Endothelial cell of umbilical vein (primary cell): Measurements from ENCODE around the gene RBM38.

Experiments used
- EZH2 ChIP-seq: IDR thresholded peaks from 2 replicates; pipeline ENCODE4 v1.6.1; 2012; ENCODE audit warnings: borderline replicate concordance, low read depth, mild to moderate bottlenecking, moderate library complexity, low read length, inconsistent platforms; ENCODE audit not compliant: severe bottlenecking
- FOS ChIP-seq: IDR thresholded peaks from 2 replicates; pipeline ENCODE4 v1.6.1; 2011; ENCODE audit warnings: mild to moderate bottlenecking, low read length, moderate library complexity, borderline replicate concordance; ENCODE audit not compliant: insufficient read depth
- JUN ChIP-seq: IDR thresholded peaks from 2 replicates; pipeline ENCODE4 v1.6.1; 2011; ENCODE audit warnings: borderline replicate concordance, low read depth; ENCODE audit not compliant: insufficient read length, insufficient read depth
- POLR2A ChIP-seq: IDR thresholded peaks from 2 replicates; pipeline ENCODE4 v1.6.1; 2012; ENCODE audit warnings: low read depth, mild to moderate bottlenecking, control low read depth, low read length
- POLR2AphosphoS5 ChIP-seq: IDR thresholded peaks from 2 replicates; pipeline ENCODE4 v1.6.1; 2012; ENCODE audit warnings: low read depth, mild to moderate bottlenecking, control low read depth, low read length, moderate library complexity; ENCODE audit not compliant: insufficient read depth
- TF ChIP-seq, protein P1 (sequence below), 2 donors: IDR thresholded peaks; 1 replicate in 1 of 2; 2 replicates in 1 of 2; pipeline ENCODE4 v1.5.1; 2011; ENCODE audit warnings: low read length in 2 of 2, mild to moderate bottlenecking in 2 of 2, moderate library complexity in 2 of 2, control low read depth in 1 of 2, inconsistent platforms in 1 of 2, low read depth in 1 of 2; ENCODE audit not compliant: insufficient read depth in 1 of 2; ENCODE audit errors: extremely low read depth in 1 of 2

DNA sequence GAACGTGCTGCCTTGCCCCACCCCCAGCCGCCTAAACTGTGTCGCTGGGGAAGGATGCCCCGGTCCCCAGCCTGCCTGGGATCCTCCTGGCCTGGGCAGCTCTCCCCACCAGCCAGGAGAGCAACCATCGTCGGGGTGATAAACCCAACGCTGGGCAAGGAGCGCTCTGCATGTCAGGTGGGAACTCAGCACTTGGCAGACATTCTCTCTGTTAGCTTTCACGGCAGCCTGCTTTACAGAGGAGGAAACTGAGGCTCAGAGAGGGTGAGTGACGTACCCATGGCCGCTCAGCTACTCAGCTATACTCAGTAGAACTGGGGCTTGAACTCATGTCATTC lies 37.9 kb downstream of the RBM38 start:
- TF ChIP-seq, protein P1, sequence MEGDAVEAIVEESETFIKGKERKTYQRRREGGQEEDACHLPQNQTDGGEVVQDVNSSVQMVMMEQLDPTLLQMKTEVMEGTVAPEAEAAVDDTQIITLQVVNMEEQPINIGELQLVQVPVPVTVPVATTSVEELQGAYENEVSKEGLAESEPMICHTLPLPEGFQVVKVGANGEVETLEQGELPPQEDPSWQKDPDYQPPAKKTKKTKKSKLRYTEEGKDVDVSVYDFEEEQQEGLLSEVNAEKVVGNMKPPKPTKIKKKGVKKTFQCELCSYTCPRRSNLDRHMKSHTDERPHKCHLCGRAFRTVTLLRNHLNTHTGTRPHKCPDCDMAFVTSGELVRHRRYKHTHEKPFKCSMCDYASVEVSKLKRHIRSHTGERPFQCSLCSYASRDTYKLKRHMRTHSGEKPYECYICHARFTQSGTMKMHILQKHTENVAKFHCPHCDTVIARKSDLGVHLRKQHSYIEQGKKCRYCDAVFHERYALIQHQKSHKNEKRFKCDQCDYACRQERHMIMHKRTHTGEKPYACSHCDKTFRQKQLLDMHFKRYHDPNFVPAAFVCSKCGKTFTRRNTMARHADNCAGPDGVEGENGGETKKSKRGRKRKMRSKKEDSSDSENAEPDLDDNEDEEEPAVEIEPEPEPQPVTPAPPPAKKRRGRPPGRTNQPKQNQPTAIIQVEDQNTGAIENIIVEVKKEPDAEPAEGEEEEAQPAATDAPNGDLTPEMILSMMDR (IDR thresholded peaks at IDR 0.05; ENCODE audit: extremely low read depth in 1 of 2, insufficient read depth in 1 of 2, low read depth in 1 of 2, low read length in 2 of 2), result no peak
- TF ChIP-seq POLR2AphosphoS5 (no peak), POLR2A (no peak), EZH2 (no peak), FOS (no peak), JUN (no peak)
